Neural cell (in vitro differentiated cells): ENCODE data around the gene DNAJC27.

Experiments used
- CTCF ChIP-seq: fragments of 450-650 bp; IDR thresholded peaks from 2 replicates; pipeline ENCODE4 v1.5.1; 2014; ENCODE audit warnings: antibody characterized with exemption, mild to moderate bottlenecking, moderate library complexity; ENCODE audit not compliant: poor library complexity, severe bottlenecking
- EP300 ChIP-seq: fragments of 450-650 bp; conservative IDR thresholded peaks from 2 replicates; pipeline ENCODE4 v1.6.1; 2014; ENCODE audit warnings: antibody characterized with exemption, mild to moderate bottlenecking, moderate library complexity; ENCODE audit not compliant: poor library complexity, severe bottlenecking
- EZH2 ChIP-seq: fragments of 200-600, 300-800 bp; shearing (Covaris generic), sonication (generic); IDR thresholded peaks from 2 replicates; pipeline ENCODE4 v1.6.1; 2014; ENCODE audit warnings: antibody characterized with exemption, low read length, borderline replicate concordance, mild to moderate bottlenecking; ENCODE audit not compliant: insufficient read depth, poor library complexity, severe bottlenecking
- MXI1 ChIP-seq: fragments of 450-650 bp; conservative IDR thresholded peaks from 2 replicates; pipeline ENCODE4 v1.6.1; 2014; ENCODE audit warnings: antibody characterized with exemption, mild to moderate bottlenecking; ENCODE audit not compliant: poor library complexity, severe bottlenecking
- POLR2AphosphoS5 ChIP-seq: IDR thresholded peaks from 2 replicates; pipeline ENCODE4 v1.6.1; 2012
- RAD21 ChIP-seq: fragments of 450-650 bp; conservative IDR thresholded peaks from 2 replicates; pipeline ENCODE4 v1.6.1; 2014; ENCODE audit warnings: antibody characterized with exemption, mild to moderate bottlenecking, moderate library complexity
- REST ChIP-seq: IDR thresholded peaks from 2 replicates; pipeline ENCODE4 v1.6.1; 2012; ENCODE audit warnings: borderline replicate concordance
- SMC3 ChIP-seq: fragments of 450-650 bp; conservative IDR thresholded peaks from 2 replicates; pipeline ENCODE4 v1.6.1; 2014; ENCODE audit warnings: antibody characterized with exemption, mild to moderate bottlenecking, moderate library complexity; ENCODE audit not compliant: poor library complexity
- TAF1 ChIP-seq: IDR thresholded peaks from 2 replicates; pipeline ENCODE4 v1.6.1; 2012; ENCODE audit warnings: low read depth

GRCh38 chr2:24909555-24910177 is 62.1 kb downstream of the DNAJC27 start:
- TF ChIP-seq EZH2, result no peak
- TF ChIP-seq CTCF, result no peak
- no peak for TF ChIP-seq POLR2AphosphoS5
- no peak for TF ChIP-seq EP300
- no peak for TF ChIP-seq MXI1
- no peak for TF ChIP-seq SMC3
- no peak for TF ChIP-seq RAD21
- no peak for TF ChIP-seq TAF1
- no peak for TF ChIP-seq REST
